ENCODE measurements around the gene PPP1R9B.

The PPP1R9B gene

GRCh38 chr17:50103941-50104340 is 46.5 kb downstream of the PPP1R9B start:
- DNase-seq = no peak

- DNase-seq = no peak
Observed at GRCh38 chr17:50103252-50103651, 47.2 kb downstream of the PPP1R9B start.

- DNase-seq = no peak
Observed at GRCh38 chr17:50102164-50102991, 48.1 kb downstream of the PPP1R9B start.

GRCh38 chr17:50101346-50102163 is 48.9 kb downstream of the PPP1R9B start:
- DNase-seq = no peak

GRCh38 chr17:50100921-50101345 is 49.5 kb downstream of the PPP1R9B start:
- DNase-seq = no peak

GRCh38 chr17:50100480-50100883 is 50.0 kb downstream of the PPP1R9B start:
- DNase-seq = no peak

- no peak for DNase-seq
Observed at GRCh38 chr17:50099003-50099402, 51.5 kb downstream of the PPP1R9B start.

- no peak for DNase-seq
Observed at GRCh38 chr17:50098583-50098982, 51.9 kb downstream of the PPP1R9B start.

- DNase-seq = no peak
Observed at GRCh38 chr17:50097926-50098325, 52.6 kb downstream of the PPP1R9B start.

GRCh38 chr17:50097455-50097854 is 53.0 kb downstream of the PPP1R9B start:
- no peak for DNase-seq

GRCh38 chr17:50096758-50097157 is 53.7 kb downstream of the PPP1R9B start:
- DNase-seq = no peak

- no peak for DNase-seq
Observed at GRCh38 chr17:50096092-50096491, 54.4 kb downstream of the PPP1R9B start.

- no peak for DNase-seq
Observed at GRCh38 chr17:50095626-50096037, 54.8 kb downstream of the PPP1R9B start.

- peak; percentile 56 to 78 for DNase-seq
Observed at GRCh38 chr17:50094753-50095619, 55.5 kb downstream of the PPP1R9B start, which contains the start of gene PDK2. Gene PDK2 (plus strand): TSS chr17:50095351. CDS start chr17:50095436, 85 bp downstream.

- DNase-seq = peak; percentile 76 to 85
Observed at GRCh38 chr17:50094243-50094752, 56.2 kb downstream of the PPP1R9B start.

GRCh38 chr17:50093807-50094206 is 56.7 kb downstream of the PPP1R9B start:
- no peak for DNase-seq

- no peak for DNase-seq
Observed at GRCh38 chr17:50093246-50093645, 57.2 kb downstream of the PPP1R9B start.

GRCh38 chr17:50091918-50092285 is 58.6 kb downstream of the PPP1R9B start:
- no peak for DNase-seq

GRCh38 chr17:50090971-50091917 is 59.2 kb downstream of the PPP1R9B start:
- DNase-seq = no peak

- no peak for DNase-seq
Observed at GRCh38 chr17:50090071-50090470, 60.4 kb downstream of the PPP1R9B start.

All from NCI-H187 (cell line).